Stimulated activated CD4-positive, alpha-beta T cell treated with anti-CD3 and anti-CD28 coated beads, Interleukin-2, amount 100 ng/mL, for 48 hours (primary cell): ENCODE data around the gene ABCA9.
"Not testable (repeated sequence)": the region's sequence is repeated elsewhere in the genome, so short reads cannot be mapped to it uniquely, and the experiment has no call there.

ENCODE experiments used
- DNase-seq, 2 donors: peaks; one replicate each; pipeline ENCODE4 v3.0.0-alpha.2; 2020

Gene ABCA9

DNA sequence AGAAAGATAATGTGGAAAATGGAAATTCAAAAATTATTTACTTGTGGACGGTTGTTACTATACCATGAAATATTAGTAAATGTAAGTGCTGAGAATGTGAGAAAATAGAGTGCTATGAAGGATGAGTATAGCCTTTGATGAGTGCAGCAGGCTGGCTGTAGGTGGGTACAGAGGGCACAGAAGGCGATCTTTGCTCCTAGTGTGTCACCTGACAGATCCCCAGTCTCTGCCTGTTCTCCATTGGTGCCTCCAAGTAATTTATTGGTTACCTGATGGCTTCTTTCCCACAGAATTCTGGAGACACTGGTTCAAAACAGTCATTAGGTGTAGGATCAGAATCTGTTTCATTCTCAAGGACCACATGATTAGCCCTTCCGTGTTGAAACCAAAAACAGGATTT, 28.9 kb downstream of the ABCA9 start:
- DNase-seq = no peak

DNA sequence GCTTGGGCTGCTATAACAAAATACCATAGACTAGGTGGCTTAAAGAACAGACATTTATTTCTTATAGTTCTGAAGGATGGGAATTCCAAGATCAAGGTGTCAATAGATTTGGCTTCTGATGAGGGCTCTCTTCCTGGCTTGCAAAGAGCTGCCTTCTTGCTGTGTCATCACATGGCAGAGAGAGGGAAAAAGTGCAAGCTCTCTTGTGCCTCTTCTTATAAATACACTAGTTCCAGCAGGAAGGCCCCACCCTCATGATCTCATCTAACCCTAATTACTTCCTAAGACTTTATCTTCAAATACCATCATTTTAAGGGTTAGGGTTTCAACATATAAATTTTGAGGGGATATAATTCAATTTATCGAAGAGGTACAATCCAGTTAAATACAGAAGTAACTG, 30.6 kb downstream of the ABCA9 start:
- no peak for DNase-seq

DNA sequence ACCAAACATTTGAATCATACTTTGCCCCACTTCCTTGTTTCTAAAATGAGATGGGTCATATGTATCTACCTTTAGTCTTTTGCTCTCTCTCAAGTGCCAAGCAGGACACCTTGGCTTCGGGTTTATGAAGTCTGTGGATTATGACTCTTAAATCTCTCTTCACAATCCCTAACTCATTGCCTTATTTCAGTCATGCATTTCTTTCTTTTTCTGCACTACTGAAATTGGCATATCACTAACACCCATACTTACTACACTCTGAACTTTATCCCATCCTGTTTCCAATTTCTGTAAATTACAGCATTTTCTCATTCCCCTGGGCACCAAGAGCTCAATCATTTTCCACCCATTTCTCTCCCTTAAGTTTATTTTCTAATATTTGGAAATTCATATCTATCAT, 42.0 kb downstream of the ABCA9 start:
- DNase-seq = no peak

DNA sequence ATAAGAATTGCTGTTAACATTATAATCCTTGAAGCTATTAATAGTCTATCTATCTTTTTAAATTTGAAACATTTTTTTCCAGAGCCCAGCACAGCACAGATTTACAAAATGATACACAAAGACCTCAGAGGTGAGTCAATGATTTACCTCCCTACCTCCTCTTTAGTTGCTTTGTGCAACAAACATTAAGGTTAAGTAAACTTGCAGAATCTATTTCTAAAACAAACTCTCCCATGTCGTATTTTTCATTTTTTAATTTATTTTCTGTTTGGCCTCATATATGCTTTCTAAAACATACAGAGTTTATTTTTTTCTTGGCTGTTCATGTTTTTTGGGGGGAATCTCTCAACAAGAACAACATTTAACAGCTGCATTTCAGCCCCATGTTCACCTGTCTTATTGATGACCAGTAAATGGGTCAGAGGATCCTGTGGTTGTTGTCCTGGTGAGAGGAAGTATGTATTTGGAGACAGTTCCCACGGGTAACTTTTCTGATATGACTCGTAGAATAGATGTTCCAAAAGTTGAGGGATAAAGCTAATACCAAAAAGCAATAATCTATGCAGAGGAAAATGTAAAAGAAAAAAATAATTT, 42.6 kb downstream of the ABCA9 start:
- DNase-seq = no peak

DNA sequence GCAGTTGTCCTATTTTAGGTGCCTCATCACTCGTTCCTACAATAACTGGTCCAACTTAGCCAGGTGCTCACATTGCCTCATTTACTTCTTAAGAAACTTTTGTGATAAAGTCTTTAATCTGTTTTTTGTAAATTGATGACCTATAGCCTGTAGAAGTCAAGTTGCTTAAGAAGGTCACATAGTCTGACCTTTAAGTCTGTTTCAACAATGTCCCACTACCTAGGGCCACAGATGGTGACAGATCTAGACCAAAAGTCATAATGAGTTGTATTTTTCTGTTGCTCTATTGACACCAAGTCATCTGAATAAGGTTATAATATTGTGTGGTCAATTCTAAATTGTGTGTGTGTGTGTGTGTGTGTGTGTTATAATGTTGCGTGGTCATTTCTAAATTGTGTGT, 45.1 kb downstream of the ABCA9 start:
- DNase-seq = no peak

DNA sequence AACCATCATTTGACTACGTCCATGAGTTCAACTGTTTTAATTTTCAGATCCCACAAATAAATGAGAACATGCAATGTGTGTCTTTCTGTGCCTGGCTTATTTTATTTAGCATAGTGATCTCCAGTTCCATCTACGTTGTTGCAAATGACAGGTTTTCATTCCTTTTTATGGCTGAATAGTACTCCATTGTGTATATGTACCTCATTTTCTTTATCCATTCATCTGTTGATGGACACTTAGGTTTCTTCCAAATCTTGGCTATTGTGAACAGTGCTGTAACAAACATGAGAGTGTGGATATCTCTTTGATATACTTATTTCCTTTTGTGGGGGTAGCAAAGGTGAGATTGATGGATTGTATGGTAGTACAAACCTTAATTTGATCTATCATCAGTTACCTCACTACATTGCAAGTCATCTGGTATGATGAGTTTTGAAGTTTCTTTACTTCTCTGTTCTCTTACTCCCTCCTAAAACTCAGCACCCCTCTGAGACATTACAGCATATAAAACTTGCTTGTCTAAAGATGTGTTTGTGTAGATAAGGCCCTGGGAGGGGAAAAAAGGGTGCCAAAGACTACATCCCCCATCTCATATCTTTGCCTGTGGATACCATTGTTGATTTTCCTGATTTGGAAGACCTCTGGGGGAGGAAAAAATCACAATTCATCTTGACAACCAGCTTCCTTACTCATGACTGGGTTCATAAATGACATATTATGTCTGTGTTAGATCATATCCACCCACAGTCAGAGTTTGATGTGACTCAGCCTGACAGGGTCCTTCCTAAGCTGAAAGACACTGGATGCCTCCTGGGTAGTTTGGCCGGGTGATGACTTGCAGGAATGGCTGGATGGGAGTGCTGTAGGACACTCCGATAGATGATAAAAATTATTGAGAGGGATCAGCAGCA, 47.6 kb downstream of the ABCA9 start:
- no peak for DNase-seq

DNA sequence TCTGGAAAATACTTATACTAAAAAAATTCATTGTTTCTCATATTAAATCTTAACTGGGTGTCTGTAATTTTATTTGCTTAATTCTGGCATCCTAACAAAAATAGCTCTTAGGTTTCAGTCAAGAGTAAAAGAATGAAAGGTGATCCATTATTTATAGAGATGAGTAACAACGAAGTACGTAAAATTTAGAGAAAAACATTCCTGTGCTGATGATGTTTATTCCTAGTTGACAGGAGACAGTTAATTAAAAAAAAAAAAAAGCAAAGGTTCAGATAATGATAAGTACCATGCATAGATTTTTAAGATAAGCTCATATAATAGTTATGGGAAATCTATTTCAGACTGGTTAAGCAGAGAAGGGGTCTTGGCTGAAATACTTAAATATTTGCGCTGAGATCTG, 50.8 kb downstream of the ABCA9 start:
- no peak for DNase-seq

DNA sequence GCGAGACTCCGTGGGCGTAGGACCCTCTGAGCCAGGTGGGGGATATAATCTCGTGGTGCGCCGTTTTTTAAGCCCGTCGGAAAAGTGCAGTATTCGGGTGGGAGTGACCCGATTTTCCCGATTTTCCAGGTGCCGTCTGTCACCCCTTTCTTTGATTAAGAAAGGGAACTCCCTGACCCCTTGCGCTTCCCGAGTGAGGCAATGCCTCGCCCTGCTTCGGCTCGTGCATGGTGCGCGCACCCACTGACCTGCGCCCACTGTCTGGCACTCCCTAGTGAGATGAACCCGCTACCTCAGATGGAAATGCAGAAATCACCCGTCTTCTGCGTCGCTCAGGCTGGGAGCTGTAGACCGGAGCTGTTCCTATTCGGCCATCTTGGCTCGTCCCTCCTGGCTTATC, 56.0 kb downstream of the ABCA9 start:
- DNase-seq = not testable (repeated sequence)

DNA sequence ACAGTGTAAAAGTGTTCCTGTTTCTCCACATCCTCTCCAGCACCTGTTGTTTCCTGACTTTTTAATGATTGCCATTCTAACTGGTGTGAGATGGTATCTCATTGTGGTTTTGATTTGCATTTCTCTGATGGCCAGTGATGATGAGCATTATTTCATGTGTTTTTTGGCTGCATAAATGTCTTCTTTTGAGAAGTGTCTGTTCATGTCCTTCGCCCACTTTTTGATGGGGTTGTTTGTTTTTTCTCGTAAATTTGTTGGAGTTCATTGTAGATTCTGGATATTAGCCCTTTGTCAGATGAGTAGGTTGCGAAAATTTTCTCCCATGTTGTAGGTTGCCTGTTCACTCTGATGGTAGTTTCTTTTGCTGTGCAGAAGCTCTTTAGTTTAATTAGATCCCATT, 61.0 kb downstream of the ABCA9 start:
- DNase-seq = not testable (repeated sequence)

DNA sequence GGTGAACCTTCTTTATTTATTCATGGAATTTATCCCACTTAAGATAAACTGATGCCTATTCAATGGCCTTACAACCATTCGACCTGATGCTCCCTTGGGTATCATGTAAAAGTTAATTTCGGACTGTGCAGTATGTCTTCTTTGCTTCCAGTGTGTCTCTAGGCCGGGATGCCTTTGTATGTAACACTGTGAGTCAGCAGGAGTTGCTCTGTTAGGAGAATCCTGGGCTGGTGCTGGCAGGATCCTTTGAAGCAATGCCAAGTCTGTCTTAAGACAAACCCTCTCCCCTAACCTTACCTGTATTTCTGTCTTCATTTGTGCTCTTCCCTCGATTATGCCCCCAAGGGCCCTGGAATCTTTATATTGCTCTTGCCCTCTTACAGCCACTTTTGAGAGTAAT, 67.6 kb downstream of the ABCA9 start:
- no peak for DNase-seq

DNA sequence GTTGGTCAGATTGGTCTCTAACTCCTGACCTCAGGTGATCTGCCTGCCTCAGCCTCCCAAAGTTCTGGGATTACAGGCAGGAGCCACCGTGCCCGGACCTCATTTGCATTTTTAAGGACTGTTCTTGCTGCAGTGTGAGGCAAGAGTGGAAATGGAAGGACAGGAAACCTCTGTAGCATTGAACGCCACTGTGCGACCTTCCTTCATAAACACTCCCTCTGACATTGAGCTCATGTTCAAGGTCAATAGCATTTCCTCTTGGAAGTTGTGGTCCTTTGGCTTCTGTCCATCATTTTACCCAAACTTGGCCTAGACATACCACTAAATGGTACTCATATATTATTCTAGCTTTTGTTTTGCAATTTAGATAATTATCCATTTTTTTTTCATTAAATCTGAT, 72.8 kb downstream of the ABCA9 start:
- no peak for DNase-seq

DNA sequence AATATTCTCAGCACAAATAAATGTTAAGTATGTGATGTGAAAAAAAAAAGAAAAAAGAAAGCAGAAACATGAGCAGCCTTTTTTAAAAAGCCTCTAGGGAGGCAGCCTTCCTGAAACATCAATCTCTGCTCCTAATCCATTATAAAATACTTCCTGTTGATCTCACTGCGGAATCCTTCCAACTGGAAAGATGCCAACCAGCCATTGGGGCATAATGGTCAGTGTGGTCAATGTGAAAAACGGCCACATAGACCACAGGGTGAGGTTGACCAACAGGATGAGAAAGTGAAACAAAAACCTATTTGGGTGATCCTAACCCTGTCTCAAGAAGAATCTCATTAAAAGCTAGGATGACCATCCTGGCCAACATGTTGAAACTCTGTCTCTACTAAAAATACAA, 79.4 kb downstream of the ABCA9 start:
- no peak for DNase-seq

DNA sequence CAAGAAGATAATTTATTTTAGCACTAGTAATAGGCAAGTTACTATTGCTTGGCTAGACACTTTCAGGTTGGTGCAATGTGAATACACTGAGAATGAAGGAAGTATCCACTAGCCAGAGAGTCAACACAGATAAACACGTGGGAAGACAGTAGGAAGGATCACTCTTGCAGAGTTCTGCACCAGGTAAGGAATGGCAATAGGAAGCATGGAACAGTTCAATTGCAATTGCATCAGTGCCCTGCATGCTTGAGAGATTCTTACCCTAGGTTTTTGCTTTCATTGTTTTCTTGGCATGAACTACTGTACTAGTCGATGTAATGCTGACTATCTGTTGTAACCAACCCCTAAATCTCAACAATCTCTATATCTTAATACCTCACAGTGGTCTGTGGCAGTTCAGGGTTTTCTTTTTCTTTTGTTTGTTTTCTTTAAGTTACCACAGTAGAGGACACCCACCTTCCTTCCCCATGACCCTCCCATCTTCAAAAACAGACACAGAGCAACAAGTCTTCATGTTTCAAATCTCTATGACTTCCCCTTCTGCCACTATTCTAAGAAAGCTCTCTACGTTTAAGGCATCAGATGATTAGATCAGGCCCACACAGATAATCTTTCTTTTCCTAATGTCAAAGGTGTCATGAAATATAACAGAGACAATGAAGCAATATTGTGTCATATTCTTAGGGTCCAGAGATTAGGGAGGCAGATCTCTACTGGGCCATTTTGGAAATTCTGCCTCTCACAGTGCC, 87.5 kb downstream of the ABCA9 start:
- no peak for DNase-seq

DNA sequence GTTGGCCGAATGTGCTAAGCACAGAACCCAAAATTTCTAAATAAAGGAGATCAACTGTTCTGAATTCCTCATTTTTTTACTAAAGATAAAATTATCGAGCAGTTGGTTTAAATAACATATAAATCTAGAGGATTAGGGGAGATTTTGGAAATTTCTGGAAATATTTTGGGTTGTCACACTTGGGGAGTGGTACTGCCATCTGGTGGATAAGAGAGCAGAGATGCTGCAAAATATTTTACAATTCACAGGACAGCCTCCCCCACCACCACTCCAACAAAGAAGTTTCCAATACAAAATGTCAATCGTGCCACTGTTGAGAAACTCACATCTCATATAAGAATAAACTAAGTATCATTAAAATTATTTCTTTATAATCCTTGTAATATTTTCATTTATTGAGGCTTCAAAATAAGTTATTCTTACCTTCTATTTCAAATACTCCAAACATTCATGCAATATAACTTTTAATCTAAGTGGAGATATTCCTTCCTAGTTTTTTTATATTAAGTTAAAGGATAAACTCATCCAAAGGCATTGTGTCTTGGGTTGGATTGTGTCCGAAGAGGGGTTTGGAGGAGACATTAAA, 88.5 kb downstream of the ABCA9 start:
- DNase-seq = no peak

DNA sequence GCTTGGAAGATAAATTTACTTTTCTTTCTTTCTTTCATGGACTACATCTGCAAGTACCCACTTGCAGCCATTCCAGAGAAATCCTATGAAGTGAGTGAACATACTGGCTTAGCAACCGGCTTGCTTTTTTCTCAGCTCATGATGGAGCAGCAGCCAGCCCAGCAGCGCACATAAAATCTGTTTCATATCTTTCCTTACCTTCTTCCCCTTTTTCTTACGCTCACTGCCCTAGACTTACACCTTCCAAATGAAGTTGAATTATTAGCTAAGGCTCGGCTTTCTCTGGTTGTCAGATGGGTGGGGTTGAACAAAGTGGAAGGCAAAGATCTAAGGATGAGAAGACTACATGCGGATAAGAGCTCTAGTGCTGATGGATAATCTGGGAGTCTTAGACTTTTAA, 91.6 kb downstream of the ABCA9 start:
- no peak for DNase-seq

DNA sequence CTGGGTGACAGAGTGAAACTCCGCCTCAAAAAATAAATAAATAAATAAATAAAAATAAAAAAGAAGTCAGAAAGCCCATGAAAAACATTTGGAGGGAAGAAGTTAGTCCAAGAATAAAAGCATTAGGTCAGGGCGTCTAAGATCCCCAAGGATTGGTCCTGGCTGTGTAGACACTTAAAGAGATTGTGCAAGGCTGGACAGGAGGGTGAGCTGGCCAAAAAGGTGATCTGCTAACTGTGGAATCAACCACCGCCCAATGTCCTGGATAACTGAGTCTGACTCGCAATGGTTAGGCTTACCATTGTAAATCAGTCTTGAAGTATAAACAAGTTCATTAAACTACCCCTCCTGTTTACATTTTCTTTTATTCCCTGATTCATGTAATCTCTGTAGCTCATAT, 96.8 kb downstream of the ABCA9 start:
- DNase-seq = no peak

DNA sequence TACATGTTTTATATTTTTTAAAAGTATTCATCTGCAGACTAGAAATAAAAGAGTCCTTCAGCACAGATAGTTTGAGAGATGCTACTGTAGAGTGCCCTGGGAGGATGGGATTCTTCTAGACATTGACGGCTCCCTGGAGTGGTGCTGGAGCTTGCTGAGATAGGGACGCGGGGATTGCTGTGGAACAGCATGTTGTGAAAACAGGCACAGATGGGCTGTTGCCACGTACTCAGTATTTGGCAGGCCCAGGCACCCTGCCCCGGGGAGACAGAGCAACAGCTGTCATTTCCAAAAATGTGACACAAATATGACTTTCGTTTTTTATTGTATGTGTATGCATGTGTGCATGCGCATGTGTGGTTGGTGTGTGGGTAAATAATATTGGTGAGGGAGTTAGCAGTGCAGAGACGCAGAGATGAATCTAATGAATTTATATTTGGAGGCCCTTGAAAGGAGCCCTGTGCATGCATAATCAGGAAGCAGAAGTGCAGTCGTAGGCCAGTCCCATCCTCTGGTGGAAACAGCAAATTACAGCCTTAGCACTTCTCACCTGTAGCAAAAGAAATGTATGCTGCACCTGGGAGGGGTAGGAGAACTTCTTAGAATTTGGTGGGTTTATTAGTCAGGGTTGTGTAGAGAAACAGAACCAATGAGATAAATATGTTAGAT, 99.4 kb downstream of the ABCA9 start:
- DNase-seq = no peak

DNA sequence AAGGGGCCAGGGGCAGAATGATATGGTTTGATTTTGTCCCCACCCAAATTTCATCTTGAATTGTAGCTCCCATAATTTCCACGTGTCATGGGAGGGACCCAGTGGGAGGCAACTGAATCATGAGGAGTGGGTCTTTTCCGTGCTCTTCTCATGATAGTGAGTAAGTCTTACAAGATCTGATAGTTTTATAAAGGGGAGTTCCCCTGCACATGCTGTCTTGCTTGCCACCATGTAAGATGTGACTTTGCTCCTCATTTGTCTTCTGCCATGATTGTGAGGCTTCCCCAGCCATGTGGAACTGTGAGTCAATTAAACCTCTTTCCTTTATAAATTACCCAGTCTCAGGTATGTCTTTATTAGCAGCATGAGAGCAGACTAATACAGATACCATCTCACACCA, 101.6 kb downstream of the ABCA9 start:
- DNase-seq = not testable (repeated sequence)

DNA sequence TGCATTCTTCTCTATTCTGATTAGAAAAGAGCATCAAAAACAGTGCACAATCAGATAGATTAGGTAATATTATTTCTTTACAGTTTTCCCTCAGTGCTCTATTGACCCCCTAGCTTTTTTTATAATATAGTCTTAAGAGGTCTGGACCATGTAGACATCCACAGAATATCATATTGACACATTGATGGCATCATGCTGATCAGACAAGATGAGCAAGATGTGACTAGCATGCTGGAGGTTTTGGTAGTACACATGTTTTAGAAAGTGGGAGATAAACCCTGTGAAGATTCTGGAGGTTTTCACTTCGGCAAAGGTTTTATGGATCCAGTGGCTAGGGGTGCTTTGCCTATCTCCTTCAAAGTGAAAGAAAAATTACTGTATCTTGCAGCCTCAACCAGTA, 102.8 kb downstream of the ABCA9 start:
- DNase-seq = no peak

DNA sequence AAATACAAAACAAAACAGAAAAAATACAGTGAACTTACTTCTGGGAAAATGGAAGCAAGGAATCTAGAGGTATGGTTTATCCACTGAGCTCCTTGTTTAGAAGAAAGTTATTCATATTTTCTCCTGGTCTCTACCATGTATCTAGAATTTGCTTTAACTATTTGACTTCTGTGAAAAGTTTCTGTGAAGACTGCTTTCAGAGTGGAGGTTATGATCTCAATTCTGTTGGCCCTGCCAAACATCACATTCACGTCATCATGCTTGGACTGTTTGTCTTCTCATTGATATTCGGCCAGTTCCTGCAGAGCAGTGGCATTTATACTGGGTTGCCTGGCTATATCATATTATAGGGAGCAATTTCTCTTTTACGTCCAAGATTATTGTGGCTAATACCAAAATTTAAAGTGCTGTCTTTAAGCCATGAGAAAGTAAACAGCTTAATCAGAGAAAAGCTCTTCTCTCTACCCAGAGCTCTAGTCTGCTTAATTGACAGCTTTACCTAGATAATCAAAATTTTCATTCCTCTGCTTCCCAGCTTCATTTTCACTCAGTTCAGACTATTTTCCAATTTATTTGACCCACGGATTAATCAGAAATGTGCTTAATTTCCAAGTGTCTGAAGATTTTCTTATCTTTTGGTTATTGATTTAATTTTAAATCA, 105.4 kb downstream of the ABCA9 start, which contains the start of gene ABCA8:
Gene ABCA8 (minus strand): TSS at position 212 of the 661 bp plus-strand sequence. CDS start 13,358 bp downstream, outside the sequence.
- no peak for DNase-seq

DNA sequence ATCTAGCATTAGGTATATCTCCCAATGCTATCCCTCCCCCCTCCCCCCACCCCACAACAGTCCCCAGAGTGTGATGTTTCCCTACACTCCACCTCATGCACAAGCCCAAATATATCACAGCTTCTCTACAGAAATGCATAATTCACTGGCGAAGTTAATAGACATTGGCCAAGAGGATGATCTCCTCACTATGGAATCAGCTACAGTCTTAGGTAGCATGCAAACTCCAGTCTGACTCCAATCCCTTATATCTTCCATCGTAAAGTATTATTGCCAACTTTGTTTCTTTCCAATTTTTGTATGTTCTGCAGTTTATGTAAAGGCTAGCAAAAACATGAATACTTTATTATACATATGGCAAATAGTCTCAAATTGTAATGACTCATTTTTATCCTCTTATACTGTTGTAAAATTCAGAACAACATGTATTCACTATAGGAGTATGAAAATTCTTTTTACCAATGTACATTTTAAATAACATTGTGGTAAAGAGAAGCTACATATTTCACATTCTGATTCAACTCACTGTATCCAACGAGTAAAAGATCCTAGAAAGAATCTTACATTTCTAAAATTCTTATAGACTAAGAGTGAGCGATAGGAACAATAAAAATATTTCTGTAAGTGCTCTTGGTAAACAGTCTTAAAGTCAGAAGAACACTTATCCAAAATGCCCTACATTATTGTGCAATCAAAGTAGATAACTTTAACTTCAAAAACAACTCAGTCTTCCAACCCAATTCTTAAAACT, 106.4 kb downstream of the ABCA9 start:
- no peak for DNase-seq
